HG03280 (cell line): ENCODE results near the gene CDH20.

Source experiments
- ATAC-seq: cut with Tn5 transposase; IDR thresholded peaks from one replicate; pipeline ENCODE4 v1.9.1; 2021; ENCODE audit warnings: mild to moderate bottlenecking, moderate library complexity; ENCODE audit not compliant: unreplicated experiment

Gene CDH20

GRCh38 chr18:61528961-61529360 is 195.7 kb downstream of the CDH20 start:
- no peak for ATAC-seq

GRCh38 chr18:61530681-61531080 is 197.5 kb downstream of the CDH20 start:
- ATAC-seq: no peak

- ATAC-seq: no peak
These were observed 198.0 kb downstream of the CDH20 start for GRCh38 chr18:61531182-61531581.

- ATAC-seq: no peak
These were observed 198.7 kb downstream of the CDH20 start for GRCh38 chr18:61531891-61532290.

GRCh38 chr18:61535401-61535800 is 202.2 kb downstream of the CDH20 start:
- no peak for ATAC-seq

- ATAC-seq: no peak
These were observed 208.4 kb downstream of the CDH20 start for GRCh38 chr18:61541673-61542072.

GRCh38 chr18:61542596-61542995 is 209.4 kb downstream of the CDH20 start:
- no peak for ATAC-seq

GRCh38 chr18:61543518-61543917 is 210.3 kb downstream of the CDH20 start:
- ATAC-seq: no peak

- ATAC-seq: no peak
These were observed 210.9 kb downstream of the CDH20 start for GRCh38 chr18:61544178-61544577.

GRCh38 chr18:61545281-61546245 is 212.3 kb downstream of the CDH20 start:
- no peak for ATAC-seq

GRCh38 chr18:61546590-61546989 is 213.4 kb downstream of the CDH20 start:
- ATAC-seq: no peak

GRCh38 chr18:61549416-61549815 is 216.2 kb downstream of the CDH20 start:
- no peak for ATAC-seq

- ATAC-seq: no peak
These were observed 216.7 kb downstream of the CDH20 start for GRCh38 chr18:61549889-61550288.

- ATAC-seq: peak; percentile 75
These were observed 218.4 kb downstream of the CDH20 start for GRCh38 chr18:61551586-61551985.

- no peak for ATAC-seq
These were observed 219.9 kb downstream of the CDH20 start for GRCh38 chr18:61553045-61553659.

- ATAC-seq: no peak
These were observed 221.0 kb downstream of the CDH20 start for GRCh38 chr18:61554117-61554776.

GRCh38 chr18:61554946-61555361 is 221.7 kb downstream of the CDH20 start:
- ATAC-seq: no peak

GRCh38 chr18:61556316-61556715 is 223.1 kb downstream of the CDH20 start:
- no peak for ATAC-seq

- no peak for ATAC-seq
These were observed 223.6 kb downstream of the CDH20 start for GRCh38 chr18:61556862-61557261.

GRCh38 chr18:61569176-61569892 is 236.1 kb downstream of the CDH20 start:
- no peak for ATAC-seq

- ATAC-seq: no peak
These were observed 236.8 kb downstream of the CDH20 start for GRCh38 chr18:61570070-61570469.
